ENCODE measurements around the gene CELF4.

CELF4 gene

GRCh38 chr18:37565101-37565976, at the start of gene CELF4:
CELF4 (minus strand) TSS chr18:37565798.
- Mint-ChIP-seq H3K9me3 (no peaks in the 10 kb centered on the region), H3K4me3 (no peak within 1 kb of the TSS), H3K27ac (no peak within 1 kb of the TSS), H3K27me3 (peaks cover 76% of the 10 kb centered on the region), H3K4me1 (ENCODE audit: low read depth) (peaks cover 5% of the 10 kb centered on the region), H3K36me3 (ENCODE audit: low read depth) (no peaks in the 10 kb centered on the region)
- intact Hi-C loops (cut with micrococcal nuclease), result no loop called here

GRCh38 chr18:37613253-37613565, 47.6 kb upstream of the CELF4 start:
- Mint-ChIP-seq H3K27ac (no peak overlapping the region), H3K4me3 (no peak overlapping the region), H3K27me3 (peaks cover 1% of the 10 kb centered on the region), H3K36me3 (ENCODE audit: low read depth) (no peaks in the 10 kb centered on the region), H3K4me1 (ENCODE audit: low read depth) (no peaks in the 10 kb centered on the region), H3K9me3 (peaks cover 11% of the 10 kb centered on the region)
- intact Hi-C loops (cut with micrococcal nuclease), result no loop called here

- no peak overlapping the region for H3K27ac Mint-ChIP-seq
- intact Hi-C loops (cut with micrococcal nuclease), result no loop called here
- no peaks in the 10 kb centered on the region for H3K4me1 Mint-ChIP-seq (ENCODE audit: low read depth)
- no peaks in the 10 kb centered on the region for H3K36me3 Mint-ChIP-seq (ENCODE audit: low read depth)
- no peak overlapping the region for H3K4me3 Mint-ChIP-seq
- peaks cover 1% of the 10 kb centered on the region for H3K27me3 Mint-ChIP-seq
- H3K9me3 Mint-ChIP-seq, result peaks cover 6% of the 10 kb centered on the region
These were observed 47.1 kb upstream of the CELF4 start for GRCh38 chr18:37612524-37613252.

GRCh38 chr18:37611614-37612279, 46.1 kb upstream of the CELF4 start:
- intact Hi-C loops (cut with micrococcal nuclease), result no loop called here
- Mint-ChIP-seq H3K4me1 (ENCODE audit: low read depth) (no peaks in the 10 kb centered on the region), H3K27me3 (peaks cover 1% of the 10 kb centered on the region), H3K27ac (no peak overlapping the region), H3K36me3 (ENCODE audit: low read depth) (no peaks in the 10 kb centered on the region), H3K9me3 (no peaks in the 10 kb centered on the region), H3K4me3 (no peak overlapping the region)

- no peaks in the 10 kb centered on the region for H3K36me3 Mint-ChIP-seq (ENCODE audit: low read depth)
- peaks cover 1% of the 10 kb centered on the region for H3K27me3 Mint-ChIP-seq
- H3K4me1 Mint-ChIP-seq (ENCODE audit: low read depth), result no peaks in the 10 kb centered on the region
- H3K4me3 Mint-ChIP-seq, result no peak overlapping the region
- intact Hi-C loops (cut with micrococcal nuclease), result no loop called here
- no peak overlapping the region for H3K27ac Mint-ChIP-seq
- H3K9me3 Mint-ChIP-seq, result no peaks in the 10 kb centered on the region
These were observed 43.3 kb upstream of the CELF4 start for GRCh38 chr18:37608876-37609275.

GRCh38 chr18:37607281-37607680, 41.7 kb upstream of the CELF4 start:
- Mint-ChIP-seq H3K4me3 (no peak overlapping the region), H3K4me1 (ENCODE audit: low read depth) (no peaks in the 10 kb centered on the region), H3K9me3 (no peaks in the 10 kb centered on the region), H3K27me3 (peaks cover 1% of the 10 kb centered on the region), H3K36me3 (ENCODE audit: low read depth) (no peaks in the 10 kb centered on the region), H3K27ac (no peak overlapping the region)
- intact Hi-C loops (cut with micrococcal nuclease), result no loop called here

- H3K4me1 Mint-ChIP-seq (ENCODE audit: low read depth), result no peaks in the 10 kb centered on the region
- no peaks in the 10 kb centered on the region for H3K9me3 Mint-ChIP-seq
- H3K36me3 Mint-ChIP-seq (ENCODE audit: low read depth), result no peaks in the 10 kb centered on the region
- no peak overlapping the region for H3K4me3 Mint-ChIP-seq
- H3K27me3 Mint-ChIP-seq, result no peaks in the 10 kb centered on the region
- intact Hi-C loops (cut with micrococcal nuclease), result no loop called here
- H3K27ac Mint-ChIP-seq, result no peak overlapping the region
These were observed 38.4 kb upstream of the CELF4 start for GRCh38 chr18:37604032-37604431.

GRCh38 chr18:37598966-37599896, 33.6 kb upstream of the CELF4 start:
- Mint-ChIP-seq H3K27me3 (no peaks in the 10 kb centered on the region), H3K27ac (no peak overlapping the region), H3K4me3 (no peak overlapping the region), H3K9me3 (no peaks in the 10 kb centered on the region), H3K4me1 (ENCODE audit: low read depth) (no peaks in the 10 kb centered on the region), H3K36me3 (ENCODE audit: low read depth) (no peaks in the 10 kb centered on the region)
- intact Hi-C loops (cut with micrococcal nuclease), result no loop called here

GRCh38 chr18:37598396-37598795, 32.8 kb upstream of the CELF4 start:
- no peak overlapping the region for H3K27ac Mint-ChIP-seq

GRCh38 chr18:37590346-37590745, 24.7 kb upstream of the CELF4 start:
- Mint-ChIP-seq H3K4me1 (ENCODE audit: low read depth) (no peaks in the 10 kb centered on the region), H3K4me3 (no peak overlapping the region), H3K27me3 (no peaks in the 10 kb centered on the region), H3K27ac (no peak overlapping the region), H3K9me3 (no peaks in the 10 kb centered on the region), H3K36me3 (ENCODE audit: low read depth) (no peaks in the 10 kb centered on the region)
- intact Hi-C loops (cut with micrococcal nuclease), result no loop called here

More at GRCh38 chr18:37598396-37598795, 32.8 kb upstream of the CELF4 start:
- Mint-ChIP-seq H3K36me3 (ENCODE audit: low read depth) (no peaks in the 10 kb centered on the region), H3K4me1 (ENCODE audit: low read depth) (no peaks in the 10 kb centered on the region), H3K4me3 (no peak overlapping the region), H3K27me3 (no peaks in the 10 kb centered on the region), H3K9me3 (no peaks in the 10 kb centered on the region)
- intact Hi-C loops (cut with micrococcal nuclease), result no loop called here

- no peaks in the 10 kb centered on the region for H3K36me3 Mint-ChIP-seq (ENCODE audit: low read depth)
- no peak overlapping the region for H3K4me3 Mint-ChIP-seq
- H3K27me3 Mint-ChIP-seq, result no peaks in the 10 kb centered on the region
- intact Hi-C loops (cut with micrococcal nuclease), result no loop called here
- H3K4me1 Mint-ChIP-seq (ENCODE audit: low read depth), result no peaks in the 10 kb centered on the region
- no peaks in the 10 kb centered on the region for H3K9me3 Mint-ChIP-seq
- H3K27ac Mint-ChIP-seq, result no peak overlapping the region
These were observed 22.7 kb upstream of the CELF4 start for GRCh38 chr18:37588289-37588688.

- H3K27me3 Mint-ChIP-seq, result no peaks in the 10 kb centered on the region
- no peaks in the 10 kb centered on the region for H3K4me1 Mint-ChIP-seq (ENCODE audit: low read depth)
- intact Hi-C loops (cut with micrococcal nuclease), result no loop called here
- no peaks in the 10 kb centered on the region for H3K9me3 Mint-ChIP-seq
- H3K4me3 Mint-ChIP-seq, result no peak overlapping the region
- H3K27ac Mint-ChIP-seq, result no peak overlapping the region
- no peaks in the 10 kb centered on the region for H3K36me3 Mint-ChIP-seq (ENCODE audit: low read depth)
These were observed 21.1 kb upstream of the CELF4 start for GRCh38 chr18:37586656-37587225.

GRCh38 chr18:37584952-37585695, 19.5 kb upstream of the CELF4 start:
- H3K27ac Mint-ChIP-seq, result no peak overlapping the region
- intact Hi-C loops (cut with micrococcal nuclease), result no loop called here
- no peaks in the 10 kb centered on the region for H3K27me3 Mint-ChIP-seq
- H3K4me3 Mint-ChIP-seq, result no peak overlapping the region
- no peaks in the 10 kb centered on the region for H3K4me1 Mint-ChIP-seq (ENCODE audit: low read depth)
- H3K36me3 Mint-ChIP-seq (ENCODE audit: low read depth), result no peaks in the 10 kb centered on the region
- H3K9me3 Mint-ChIP-seq, result no peaks in the 10 kb centered on the region
